DMS79 treated with DMSO at 0.1 percent for 48 hours (cell line): ENCODE results near the gene ADA.

Source experiments
- DNase-seq: peaks from one replicate; lab custom pipeline; 2025; lab: John Stamatoyannopoulos, UW

The ADA gene

DNA sequence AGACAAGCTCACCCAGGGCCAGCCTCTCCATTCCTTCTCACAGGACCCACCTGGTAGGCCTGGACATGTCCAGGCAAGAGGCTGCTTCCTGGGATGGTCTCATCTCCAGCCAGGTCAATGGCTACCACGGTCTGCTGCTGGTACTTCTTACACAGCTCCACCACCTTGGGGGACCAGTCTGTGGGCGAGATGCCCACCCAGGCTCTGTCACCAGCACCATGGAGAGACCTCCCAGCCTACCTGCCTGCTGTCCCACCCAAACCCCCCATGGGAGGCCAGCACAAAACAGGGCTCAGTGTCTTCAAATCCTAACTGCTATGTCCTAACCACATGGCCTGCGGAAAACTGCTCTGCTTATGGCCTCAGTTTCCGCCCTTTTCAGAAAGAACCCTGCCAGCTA lies 27.3 kb downstream of the ADA start:
- no peak for DNase-seq

DNA sequence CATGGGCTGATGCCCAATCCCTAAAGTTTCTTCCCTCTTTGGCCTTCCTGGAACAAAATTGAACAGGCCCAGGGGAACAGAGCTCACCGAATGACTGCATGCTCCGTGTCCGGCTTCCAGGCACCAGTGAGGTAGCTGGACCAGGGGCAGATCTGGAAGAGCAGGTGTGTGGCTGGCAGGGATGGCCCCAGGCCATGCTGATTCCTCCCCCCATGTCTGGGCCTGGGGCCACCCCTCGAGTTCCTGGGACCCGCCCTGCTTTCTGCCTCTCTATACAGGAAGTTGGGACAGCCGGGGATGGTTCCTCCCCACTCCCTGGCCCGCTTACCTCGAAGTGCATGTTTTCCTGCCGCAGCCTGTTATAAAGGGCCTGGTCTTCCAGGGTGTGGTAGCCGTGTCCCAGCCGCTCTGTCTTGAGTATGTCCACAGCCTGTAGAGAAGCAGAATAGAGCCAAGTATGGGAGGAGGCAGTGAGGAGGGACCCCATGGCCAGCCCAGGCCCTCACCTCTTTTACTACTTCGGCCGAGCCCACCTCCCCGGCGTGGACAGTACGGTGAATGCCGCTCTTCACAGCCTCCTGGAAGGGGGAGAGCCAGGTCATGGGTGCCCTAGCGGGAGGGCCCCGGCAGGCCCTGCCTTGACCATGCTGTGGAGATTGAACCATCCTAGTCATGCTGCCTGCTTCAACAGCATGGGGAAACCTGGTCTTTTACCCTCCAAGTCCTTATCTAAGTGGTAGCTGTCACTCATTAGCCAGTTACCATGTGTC lies 28.8 kb downstream of the ADA start:
- no peak for DNase-seq

DNA sequence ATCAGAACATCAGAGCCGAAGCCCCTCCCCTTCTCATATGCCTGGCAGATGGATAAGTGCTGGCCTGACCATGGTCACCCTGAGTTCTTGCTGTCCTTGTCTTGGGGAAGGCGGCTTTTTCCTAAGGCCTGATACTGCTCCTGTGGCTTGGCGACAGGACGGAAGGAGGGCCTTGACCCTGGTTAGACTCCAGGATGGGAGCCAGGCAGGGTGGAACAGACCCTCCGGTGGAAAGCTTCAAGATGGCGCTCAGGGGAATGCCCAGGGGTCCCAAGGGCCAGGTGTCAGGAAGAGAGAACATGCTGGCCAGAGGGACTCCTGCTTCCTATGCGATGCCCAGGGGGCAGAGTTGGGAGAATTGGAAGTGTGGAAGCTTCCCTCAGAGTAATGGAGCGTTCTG lies 29.6 kb downstream of the ADA start:
- no peak for DNase-seq

DNA sequence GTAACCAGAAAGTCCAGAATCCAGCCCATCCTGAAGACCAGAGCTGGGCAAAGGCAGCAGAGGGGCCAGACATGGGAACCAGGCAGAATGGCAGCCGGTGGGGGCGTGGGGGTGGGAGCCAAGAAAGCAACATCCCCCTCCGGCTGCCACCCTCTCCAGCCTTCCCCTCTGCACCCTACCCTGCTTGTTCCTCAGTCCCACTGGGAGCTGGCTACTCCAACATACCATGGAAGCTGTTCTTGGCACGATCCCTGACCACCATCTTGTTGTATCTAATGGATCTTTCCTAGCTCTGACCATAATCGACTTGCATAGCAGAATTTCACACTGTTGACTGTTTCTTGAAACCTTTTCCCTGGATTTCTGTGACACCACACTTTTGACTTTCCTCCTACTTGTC lies 30.2 kb downstream of the ADA start:
- DNase-seq: no peak

DNA sequence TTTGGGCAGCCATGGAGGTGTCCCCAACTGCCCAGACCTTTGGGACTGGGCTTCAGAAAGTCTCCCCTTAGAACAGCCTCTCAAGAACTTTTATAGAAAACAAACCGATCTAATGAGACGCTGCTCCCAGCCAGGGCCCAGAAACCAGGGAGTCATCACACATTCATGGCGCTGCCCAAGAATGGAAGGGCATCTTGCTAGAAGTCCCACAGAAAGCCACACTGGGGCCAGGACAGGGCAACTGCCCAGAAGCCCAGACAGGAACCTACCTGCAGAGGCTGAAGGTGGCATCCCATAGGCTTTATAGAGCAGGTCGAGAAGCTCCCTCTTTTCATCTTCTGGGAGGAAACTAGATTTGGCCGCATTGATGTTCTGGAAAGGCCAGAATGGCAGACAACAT lies 31.5 kb downstream of the ADA start:
- DNase-seq: no peak

GRCh38 chr20:44619294-44619693 lies 32.2 kb downstream of the ADA start:
- DNase-seq: no peak

GRCh38 chr20:44618318-44618731 lies 33.2 kb downstream of the ADA start:
- peak; percentile 61 for DNase-seq

GRCh38 chr20:44616604-44616964 lies 34.9 kb downstream of the ADA start:
- DNase-seq: no peak

DNA sequence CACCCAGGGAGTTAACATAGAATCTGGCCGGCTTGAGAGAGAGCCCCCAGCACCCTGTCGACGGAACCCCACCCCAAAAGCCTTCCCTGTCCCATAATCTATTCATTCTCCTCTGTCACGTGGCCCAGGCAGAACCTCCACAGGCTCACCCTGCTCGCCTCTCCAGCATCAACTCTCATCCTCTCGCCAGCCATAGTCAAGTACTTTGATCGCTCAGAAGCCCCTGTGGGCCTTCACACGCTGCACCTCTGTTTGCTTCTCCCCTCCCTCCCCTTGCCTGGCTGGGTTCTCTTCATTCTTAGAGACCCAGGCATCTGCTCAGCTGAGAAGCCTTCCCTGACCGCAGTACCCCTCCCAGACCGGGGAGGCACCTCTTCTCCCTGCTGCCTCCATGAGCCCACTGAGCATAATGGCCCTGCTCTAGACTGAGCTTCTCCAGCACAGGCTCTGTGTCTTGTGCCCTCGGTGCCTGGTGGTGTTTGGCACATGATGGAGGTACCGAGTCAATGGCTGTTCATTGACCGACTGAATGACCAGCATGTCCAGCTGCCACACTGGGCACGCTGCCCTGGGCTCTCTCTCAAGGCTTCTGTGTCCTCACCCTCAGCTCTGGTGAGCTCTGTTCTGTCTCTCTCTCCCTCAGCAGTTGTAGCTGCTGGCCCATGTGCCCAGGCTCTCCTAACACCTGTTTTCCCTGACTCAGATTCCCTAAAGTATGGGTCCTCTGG lies 35.5 kb downstream of the ADA start:
- DNase-seq: no peak

GRCh38 chr20:44615169-44615791 lies 36.2 kb downstream of the ADA start:
- DNase-seq: no peak

- no peak for DNase-seq
Observed at GRCh38 chr20:44614525-44614924, 37.0 kb downstream of the ADA start.

- DNase-seq: no peak
Observed at GRCh38 chr20:44613575-44613974, 37.9 kb downstream of the ADA start.

DNA sequence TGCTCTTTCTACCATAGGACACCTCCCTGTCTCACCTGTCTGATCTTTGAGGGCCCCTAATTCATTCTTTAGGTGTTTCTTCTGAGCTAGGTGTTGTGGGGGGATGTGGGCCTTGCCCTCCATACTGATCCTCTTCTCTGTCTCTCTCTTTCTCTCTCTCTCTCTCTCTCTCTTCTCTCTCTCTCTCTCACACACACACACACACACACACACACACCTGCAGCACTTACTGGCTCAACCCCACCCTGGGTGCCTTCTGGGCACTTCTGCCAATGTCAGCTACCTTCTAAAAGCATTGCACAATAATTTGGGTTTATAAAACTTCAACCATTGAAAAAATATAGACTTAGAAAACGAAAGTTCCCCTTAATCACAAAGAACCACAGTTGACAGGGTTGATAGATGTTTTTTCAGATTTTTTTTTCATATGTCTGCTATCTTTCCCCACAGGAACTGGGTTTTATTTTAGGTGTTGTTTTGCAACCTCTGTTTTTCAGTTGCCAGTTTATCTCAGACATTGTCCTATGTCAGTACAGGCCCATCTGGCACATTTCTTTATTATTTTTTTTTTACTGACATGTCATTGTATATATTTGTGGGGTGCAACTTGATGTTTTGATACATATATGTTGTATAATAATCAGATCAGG lies 41.1 kb downstream of the ADA start:
- DNase-seq: no peak

DNA sequence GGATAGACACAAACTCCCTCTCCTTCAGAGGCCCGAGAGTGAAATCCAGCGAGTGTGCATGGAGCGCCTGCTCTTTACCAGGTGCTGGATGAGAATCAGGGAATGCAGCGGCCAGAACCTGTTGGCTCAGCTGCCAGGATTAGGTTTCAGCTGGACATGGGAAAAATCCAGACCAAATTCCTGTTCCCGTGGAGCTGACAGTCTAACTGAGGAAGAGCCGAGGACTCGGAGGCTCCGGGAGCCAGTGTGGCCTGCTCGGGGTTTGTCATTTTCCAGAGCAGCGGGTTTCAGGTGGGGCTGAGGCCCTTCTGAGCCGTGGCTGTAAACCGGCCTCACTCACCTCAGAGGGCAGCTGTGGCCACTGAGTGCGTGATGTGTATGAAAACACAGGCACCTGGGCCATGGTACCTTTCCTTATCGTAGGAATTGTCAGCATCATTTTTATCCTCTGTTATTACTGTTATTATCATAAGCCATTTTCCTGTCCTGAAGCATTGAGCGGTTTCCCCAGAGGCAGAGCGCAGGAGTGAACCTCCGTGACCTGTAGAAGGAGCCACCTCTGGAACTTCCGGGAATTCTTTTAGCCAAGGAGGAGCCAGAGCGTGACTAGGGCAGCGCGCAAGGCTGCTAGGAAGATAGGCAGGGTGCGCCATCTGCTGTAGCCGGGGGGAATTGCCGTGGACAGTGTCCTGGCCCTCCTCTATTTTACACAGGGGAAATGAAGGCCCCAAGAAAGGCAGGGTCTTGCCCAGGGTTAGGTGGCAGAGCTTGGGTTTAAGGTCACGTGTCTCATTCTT lies 41.8 kb downstream of the ADA start:
- peak; percentile 71 for DNase-seq

- DNase-seq: no peak
Observed at GRCh38 chr20:44609006-44609515, 42.4 kb downstream of the ADA start.

DNA sequence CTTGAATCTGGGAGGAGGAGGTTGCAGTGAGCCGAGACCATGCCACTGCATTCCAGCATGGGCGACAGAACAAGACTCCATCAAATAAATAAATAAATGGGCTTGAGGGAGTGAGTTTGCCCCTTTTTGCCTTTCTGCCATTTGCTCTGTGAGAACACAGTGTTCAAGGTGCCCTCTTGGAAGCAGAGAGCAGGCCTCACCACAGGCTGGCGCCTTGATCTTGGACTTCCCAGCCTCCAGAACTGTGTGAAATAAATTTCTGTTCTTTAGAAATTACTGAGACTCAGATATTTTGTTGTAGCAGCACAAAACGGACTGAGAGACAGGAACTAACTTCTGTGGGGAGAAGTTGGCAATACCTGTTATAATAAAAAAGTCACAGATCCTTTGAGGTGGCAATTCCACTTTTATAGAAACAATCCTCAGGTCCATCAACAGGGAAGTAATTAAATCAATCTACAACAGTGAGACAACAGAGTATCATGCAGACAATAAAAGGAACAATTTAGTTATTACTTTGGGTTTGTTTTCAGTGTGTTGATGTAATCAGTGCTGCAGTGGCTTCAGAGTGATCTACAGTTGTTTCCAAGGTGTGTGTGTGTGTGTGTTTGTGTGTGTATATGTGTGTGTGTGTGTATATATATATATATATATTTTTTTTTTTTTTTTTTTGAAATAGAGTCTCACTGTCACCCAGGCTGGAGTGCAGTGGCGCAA lies 44.6 kb downstream of the ADA start:
- DNase-seq: no peak

DNA sequence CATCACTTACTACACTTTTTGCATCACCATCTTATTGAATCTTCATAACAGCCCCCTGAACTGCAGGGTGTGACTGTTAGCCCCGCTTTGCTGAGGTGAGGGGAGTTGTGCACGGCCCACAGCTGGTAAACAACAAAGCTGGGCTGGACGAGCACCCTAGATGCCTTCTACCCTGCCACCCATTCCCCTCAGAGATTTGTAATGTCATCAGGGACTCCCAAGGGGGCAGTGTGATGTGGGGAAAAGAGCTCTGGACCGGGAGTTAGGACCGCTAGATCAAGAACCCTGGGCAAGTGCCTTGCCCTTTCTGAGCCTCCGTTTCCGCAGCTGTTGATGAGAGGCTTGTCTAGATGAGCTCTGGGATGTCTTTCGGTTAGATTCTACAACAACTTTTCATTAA lies 48.2 kb downstream of the ADA start:
- DNase-seq: no peak

GRCh38 chr20:44601801-44602204 lies 49.7 kb downstream of the ADA start:
- no peak for DNase-seq

DNA sequence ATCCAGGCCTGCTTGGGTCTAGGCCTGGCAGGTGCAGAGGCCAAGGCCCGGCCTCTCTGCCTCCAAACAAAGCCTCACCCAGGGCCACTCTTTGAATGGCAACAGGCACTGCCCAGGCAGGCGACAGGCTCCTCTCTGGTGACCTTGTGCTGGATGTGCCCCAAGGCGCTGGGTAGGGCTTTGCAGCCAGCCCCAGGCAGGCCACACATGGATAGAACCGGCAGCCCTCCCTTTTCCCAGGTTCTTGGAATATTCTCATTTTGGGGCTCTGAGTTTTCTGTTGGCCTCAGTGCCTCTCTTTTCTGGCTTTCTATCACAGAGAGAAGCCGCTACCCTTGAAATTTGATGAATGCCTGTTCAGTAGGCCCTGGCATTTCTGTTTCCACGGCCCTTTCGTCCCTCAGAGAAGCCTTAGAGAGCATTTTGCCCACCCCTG lies 50.2 kb downstream of the ADA start:
- DNase-seq: no peak

DNA sequence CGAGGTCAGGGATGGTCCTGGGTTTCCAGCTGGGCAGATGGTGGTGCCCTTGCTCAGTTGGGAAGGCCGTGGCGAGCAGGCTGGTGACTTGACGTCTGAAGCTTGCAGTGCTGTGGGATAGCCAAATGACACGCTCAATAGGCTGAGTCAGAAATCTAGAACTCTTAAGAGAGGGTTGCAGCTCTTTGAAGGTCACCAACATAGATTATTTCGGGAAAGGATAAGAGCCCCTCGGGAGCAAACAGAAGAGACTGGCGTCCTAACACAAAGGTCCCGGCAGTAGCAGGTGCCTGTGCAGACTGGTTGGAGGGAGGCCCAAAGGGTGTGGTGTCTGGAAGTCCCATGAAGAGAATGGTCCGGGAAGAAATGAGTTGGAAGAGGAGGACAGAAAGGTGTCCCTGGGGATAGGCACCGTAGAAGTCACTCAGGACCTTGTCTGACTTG lies 50.7 kb downstream of the ADA start:
- DNase-seq: no peak

GRCh38 chr20:44600301-44600700 lies 51.2 kb downstream of the ADA start:
- DNase-seq: no peak
